Hepatocyte (in vitro differentiated cells): Measurements from ENCODE around the gene CASTOR1. TPM values are rescaled to one million over a fixed set of nuclear protein-coding genes. Genes with fewer than 3 reads are reported as not detected.

Source experiments
- DNase-seq: peaks from one replicate; pipeline ENCODE4 v3.0.0-alpha.2; 2016; ENCODE audit warnings: low spot score
- H2AFZ ChIP-seq: fragments of 200-600 bp; sonication (generic); 2 replicates; pipeline ENCODE4 v1.6.0; 2016; ENCODE audit warnings: antibody characterized with exemption, mild to moderate bottlenecking
- H3K27ac ChIP-seq: fragments of 200-600 bp; sonication (generic); 2 replicates; pipeline ENCODE4 v1.5.1; 2016; ENCODE audit warnings: mild to moderate bottlenecking
- H3K27me3 ChIP-seq: fragments of 200-600 bp; sonication (generic); 2 replicates; pipeline ENCODE4 v1.6.1; 2016
- H3K36me3 ChIP-seq: fragments of 200-600 bp; sonication (generic); replicated peaks from 2 replicates; pipeline ENCODE4 v1.5.1; 2016; ENCODE audit warnings: low read depth; ENCODE audit not compliant: insufficient read depth
- H3K4me1 ChIP-seq: fragments of 200-600 bp; sonication (generic); 2 replicates; pipeline ENCODE4 v1.5.1; 2016; ENCODE audit warnings: mild to moderate bottlenecking, moderate library complexity; ENCODE audit not compliant: insufficient read depth
- H3K4me2 ChIP-seq: fragments of 200-600 bp; sonication (generic); 2 replicates; pipeline ENCODE4 v1.6.0; 2016
- H3K4me3 ChIP-seq: fragments of 200-600 bp; sonication (generic); 2 replicates; pipeline ENCODE4 v1.5.1; 2016; ENCODE audit warnings: mild to moderate bottlenecking
- H3K79me2 ChIP-seq: fragments of 200-600 bp; sonication (generic); 2 replicates; pipeline ENCODE4 v1.6.0; 2017; ENCODE audit warnings: mild to moderate bottlenecking
- H3K9me2 ChIP-seq: fragments of 200-600 bp; sonication (generic); replicated peaks from 2 replicates; pipeline ENCODE4 v1.6.0; 2017; ENCODE audit warnings: mild to moderate bottlenecking; ENCODE audit not compliant: insufficient read depth
- H3K9me3 ChIP-seq: fragments of 200-600 bp; sonication (generic); 2 replicates; pipeline ENCODE4 v1.5.1; 2016; ENCODE audit warnings: low read depth, mild to moderate bottlenecking
- H4K20me1 ChIP-seq: fragments of 200-600 bp; sonication (generic); 2 replicates; pipeline ENCODE4 v1.6.0; 2016; ENCODE audit warnings: mild to moderate bottlenecking; ENCODE audit not compliant: insufficient read depth, poor library complexity, severe bottlenecking
- EZH2 ChIP-seq: fragments of 200-600 bp; sonication (generic); IDR thresholded peaks from 2 replicates; pipeline ENCODE4 v1.6.1; 2016; ENCODE audit warnings: antibody characterized with exemption, mild to moderate bottlenecking, borderline replicate concordance
- EZH2phosphoT487 ChIP-seq: fragments of 200-600 bp; sonication (generic); IDR thresholded peaks from one replicate; pipeline ENCODE4 v1.6.1; 2018; ENCODE audit warnings: antibody characterized with exemption, mild to moderate bottlenecking, low read depth, moderate library complexity; ENCODE audit not compliant: unreplicated experiment, severe bottlenecking
- WGBS: methylation state at CpG from one replicate; pipeline ENCODE4 v1.1.6; 2016; ENCODE audit warnings: low lambda C conversion rate; ENCODE audit errors: missing lambda C conversion rate; 5-methylcytosine and 5-hydroxymethylcytosine counted together
- polyA plus RNA-seq: library from polyadenylated mRNA; unstranded; fragments of >200 nt; fragmentation: Nextera tagmentation; extraction: Ambion mirVana; gene quantifications from 2 replicates; pipeline ENCODE4 v1.2.1, GENCODE V29; 2016
- total RNA-seq: library from RNA; depleted of rRNA; stranded (reverse); fragments of >200 nt; gene quantifications from 2 replicates; pipeline ENCODE4 v1.2.3, GENCODE V29; 2014
- TF ChIP-seq, protein P1 (sequence below): fragments of 200-600 bp; sonication (generic); IDR thresholded peaks from 2 replicates; pipeline ENCODE4 v1.5.1; 2016; ENCODE audit warnings: antibody characterized with exemption, mild to moderate bottlenecking; ENCODE audit not compliant: poor library complexity

Gene CASTOR1
- total and polyA plus RNA-seq, 2 experiments from 2014 or later, result 30.9 to 53.5 TPM

DNA sequence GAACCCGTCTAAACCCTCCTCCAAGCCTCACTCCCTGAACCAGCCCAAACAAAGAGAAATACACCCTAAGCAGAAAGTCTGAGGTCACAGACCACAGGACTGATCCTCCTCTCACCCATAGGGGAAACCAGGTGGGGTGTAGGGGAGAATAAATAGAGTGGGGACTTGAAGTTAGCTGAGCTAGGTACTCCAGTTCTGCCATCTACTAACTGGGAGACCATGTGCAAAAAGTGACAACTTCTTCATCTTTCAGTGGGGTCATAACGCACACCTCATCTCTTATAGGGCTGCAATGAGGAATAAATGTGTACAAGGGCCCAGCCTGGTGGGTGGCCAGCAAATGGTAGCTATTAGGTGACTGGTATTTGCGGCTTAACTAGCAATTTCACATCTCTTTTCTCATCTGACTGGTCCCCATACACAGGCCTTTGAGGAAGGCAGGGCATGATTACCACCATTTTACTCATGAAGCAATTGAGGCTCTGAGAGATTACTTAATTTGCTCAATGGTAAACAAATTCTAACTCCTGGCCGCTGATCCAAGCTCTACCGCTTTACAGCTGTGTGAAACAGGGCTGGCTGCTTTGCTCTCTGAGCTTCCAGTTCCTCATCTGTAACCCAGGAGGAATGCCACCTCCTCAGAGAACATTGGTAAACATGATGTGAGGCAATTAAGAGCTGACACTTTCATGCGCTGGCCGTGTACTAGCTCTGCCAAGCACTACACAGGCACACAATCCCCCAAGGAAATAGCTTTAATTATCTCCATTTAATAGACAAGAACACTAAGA lies 20.8 kb upstream of the CASTOR1 start:
- Histone ChIP-seq H3K4me1 (peaks cover 47% of the 10 kb centered on the region), H3K4me2 (peak overlapping the region; percentile 46), H3K27ac (peak overlapping the region; percentile 77), H4K20me1 (peaks cover 27% of the 10 kb centered on the region), H3K79me2 (peaks cover 81% of the 10 kb centered on the region), H3K9me3 (no peaks in the 10 kb centered on the region), H3K9me2 (no peaks in the 10 kb centered on the region), H2AFZ (no peak overlapping the region), H3K27me3 (no peaks in the 10 kb centered on the region), H3K4me3 (no peak overlapping the region), H3K36me3 (no peaks in the 10 kb centered on the region)
- peak; percentile 68 for DNase-seq
- 65% methylated on average over 7 of the region's 7 CpGs for WGBS
- TF ChIP-seq, protein P1, sequence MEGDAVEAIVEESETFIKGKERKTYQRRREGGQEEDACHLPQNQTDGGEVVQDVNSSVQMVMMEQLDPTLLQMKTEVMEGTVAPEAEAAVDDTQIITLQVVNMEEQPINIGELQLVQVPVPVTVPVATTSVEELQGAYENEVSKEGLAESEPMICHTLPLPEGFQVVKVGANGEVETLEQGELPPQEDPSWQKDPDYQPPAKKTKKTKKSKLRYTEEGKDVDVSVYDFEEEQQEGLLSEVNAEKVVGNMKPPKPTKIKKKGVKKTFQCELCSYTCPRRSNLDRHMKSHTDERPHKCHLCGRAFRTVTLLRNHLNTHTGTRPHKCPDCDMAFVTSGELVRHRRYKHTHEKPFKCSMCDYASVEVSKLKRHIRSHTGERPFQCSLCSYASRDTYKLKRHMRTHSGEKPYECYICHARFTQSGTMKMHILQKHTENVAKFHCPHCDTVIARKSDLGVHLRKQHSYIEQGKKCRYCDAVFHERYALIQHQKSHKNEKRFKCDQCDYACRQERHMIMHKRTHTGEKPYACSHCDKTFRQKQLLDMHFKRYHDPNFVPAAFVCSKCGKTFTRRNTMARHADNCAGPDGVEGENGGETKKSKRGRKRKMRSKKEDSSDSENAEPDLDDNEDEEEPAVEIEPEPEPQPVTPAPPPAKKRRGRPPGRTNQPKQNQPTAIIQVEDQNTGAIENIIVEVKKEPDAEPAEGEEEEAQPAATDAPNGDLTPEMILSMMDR, result no peak
- no peak for TF ChIP-seq EZH2phosphoT487

DNA sequence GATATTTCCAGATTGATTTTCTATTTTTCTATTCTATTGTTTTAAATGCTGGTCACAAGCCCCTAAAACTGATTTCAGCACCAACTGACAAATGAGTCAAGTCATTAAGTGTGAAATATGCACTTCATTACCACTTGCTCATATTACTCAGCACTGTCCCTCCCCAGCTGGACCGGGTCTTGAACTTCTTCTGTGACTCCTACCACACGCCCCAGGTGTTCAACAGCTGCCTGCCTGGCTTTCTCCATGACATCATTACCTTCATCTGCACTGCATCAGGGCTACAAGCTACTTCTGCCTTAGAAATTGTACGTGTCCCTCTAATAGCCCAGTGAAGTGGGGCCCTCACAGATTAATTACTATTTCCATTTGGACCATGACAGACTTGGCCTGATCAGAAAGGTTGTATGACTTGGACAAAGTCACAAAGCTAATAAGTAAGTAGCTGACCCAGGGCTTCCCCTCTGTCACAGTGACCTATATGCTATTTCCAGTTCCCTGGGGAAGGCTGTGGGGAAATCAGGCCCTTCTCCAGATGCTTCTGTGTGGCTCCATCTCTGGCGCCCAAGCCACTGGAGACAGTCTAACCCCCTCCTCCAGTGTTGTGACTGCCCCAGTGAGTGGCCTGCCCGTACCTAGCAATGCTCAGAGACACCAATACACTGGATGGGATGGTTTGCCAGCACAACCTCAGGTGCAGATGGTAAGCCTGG lies 19.4 kb upstream of the CASTOR1 start:
- peaks cover 75% of the 10 kb centered on the region for H3K79me2 ChIP-seq
- H4K20me1 ChIP-seq, result peaks cover 31% of the 10 kb centered on the region
- DNase-seq, result no peak

DNA sequence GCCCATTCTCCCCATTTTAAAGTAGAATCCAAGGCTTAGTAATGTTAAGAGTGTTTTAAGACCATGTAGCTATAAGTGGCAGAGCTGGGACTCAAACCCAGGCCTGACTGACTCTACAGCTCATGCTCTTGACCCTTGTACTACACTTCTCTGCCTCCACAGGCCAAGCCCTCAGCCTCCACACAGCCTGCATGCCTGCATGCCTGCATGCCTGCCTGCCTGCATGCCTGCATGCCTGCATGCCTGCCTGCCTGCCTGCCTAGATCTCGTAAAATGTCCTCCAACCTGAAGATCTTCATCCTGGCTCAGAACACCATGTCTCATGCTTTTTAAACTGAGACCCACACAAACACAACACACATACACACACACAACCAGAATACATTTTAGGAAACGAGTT lies 18.8 kb upstream of the CASTOR1 start:
- Histone ChIP-seq H3K36me3 (no peaks in the 10 kb centered on the region), H3K9me3 (no peaks in the 10 kb centered on the region), H3K27ac (no peak overlapping the region), H3K27me3 (no peaks in the 10 kb centered on the region), H4K20me1 (peaks cover 31% of the 10 kb centered on the region), H3K79me2 (peaks cover 77% of the 10 kb centered on the region), H3K9me2 (no peaks in the 10 kb centered on the region), H3K4me2 (no peak overlapping the region), H3K4me1 (peaks cover 46% of the 10 kb centered on the region), H3K4me3 (no peak overlapping the region), H2AFZ (no peak overlapping the region)
- DNase-seq, result no peak
- TF ChIP-seq, protein P1, result no peak
- TF ChIP-seq EZH2 (no peak), EZH2phosphoT487 (no peak)
- 84% methylated on average over 2 of the region's 2 CpGs for WGBS

More for the DNA sequence above, 19.4 kb upstream of the CASTOR1 start:
- Histone ChIP-seq H3K27ac (no peak overlapping the region), H3K9me2 (no peaks in the 10 kb centered on the region), H3K4me3 (no peak overlapping the region), H3K36me3 (no peaks in the 10 kb centered on the region), H3K27me3 (no peaks in the 10 kb centered on the region), H3K4me1 (peaks cover 46% of the 10 kb centered on the region), H3K9me3 (no peaks in the 10 kb centered on the region), H3K4me2 (no peak overlapping the region), H2AFZ (no peak overlapping the region)
- TF ChIP-seq EZH2phosphoT487 (no peak), EZH2 (no peak)
- TF ChIP-seq, protein P1, result no peak
- WGBS, result 83% methylated on average over 5 of the region's 5 CpGs
